NCI-H510A (cell line): ENCODE data around the gene CCER1.
"Not testable (repeated sequence)": the region's sequence is repeated elsewhere in the genome, so short reads cannot be mapped to it uniquely, and the experiment has no call there.

Experiments
- DNase-seq: peaks from one replicate; lab custom pipeline; 2025; lab: John Stamatoyannopoulos, UW

The CCER1 gene, protein sequence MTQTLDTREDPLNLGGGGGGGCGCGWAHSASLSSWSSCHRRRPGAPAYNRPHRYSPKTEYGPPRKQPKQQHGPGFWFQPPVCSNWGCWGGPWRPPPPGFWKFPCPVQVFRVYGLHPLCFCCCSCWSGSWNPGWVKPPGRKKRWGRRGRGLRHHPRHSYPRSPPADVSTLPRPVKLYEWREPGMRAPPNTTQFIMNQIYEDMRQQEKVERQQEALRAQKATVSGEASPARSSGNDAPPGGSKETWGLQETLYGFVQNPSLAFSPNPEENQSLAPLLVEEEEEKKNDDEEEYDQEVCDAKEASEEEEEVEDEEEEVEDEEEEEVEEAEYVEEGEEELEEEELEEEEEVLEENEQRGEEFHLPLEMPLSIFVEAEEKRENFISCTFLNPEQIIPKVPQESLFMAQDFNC

GRCh38 chr12:90954921-90955320 lies at the start of gene CCER1:
CCER1 (minus strand) TSS chr12:90955176; CDS start chr12:90954742, 434 bp downstream.
- DNase-seq = no peak

DNA sequence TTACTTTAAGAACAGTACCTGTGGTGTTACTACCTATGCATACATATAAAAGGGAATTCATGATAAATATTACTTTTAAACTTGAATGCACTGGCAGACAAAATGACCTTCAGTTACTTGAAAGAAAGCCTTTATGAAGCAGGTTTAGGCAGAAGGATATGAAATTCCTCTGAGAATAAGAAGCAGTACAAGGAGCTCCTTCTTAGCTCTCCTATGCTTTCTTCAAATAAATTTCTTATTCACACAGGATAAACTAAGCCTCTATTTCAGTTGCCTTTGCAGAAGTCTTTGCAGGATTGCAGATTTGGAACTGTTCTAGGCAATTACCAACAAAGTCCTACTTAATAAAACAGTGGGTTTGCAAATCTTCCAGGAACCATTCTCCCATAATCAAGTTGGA lies 48.8 kb upstream of the CCER1 start:
- DNase-seq = no peak

- DNase-seq = no peak
Measured at GRCh38 chr12:91001306-91001705, 46.3 kb upstream of the CCER1 start.

DNA sequence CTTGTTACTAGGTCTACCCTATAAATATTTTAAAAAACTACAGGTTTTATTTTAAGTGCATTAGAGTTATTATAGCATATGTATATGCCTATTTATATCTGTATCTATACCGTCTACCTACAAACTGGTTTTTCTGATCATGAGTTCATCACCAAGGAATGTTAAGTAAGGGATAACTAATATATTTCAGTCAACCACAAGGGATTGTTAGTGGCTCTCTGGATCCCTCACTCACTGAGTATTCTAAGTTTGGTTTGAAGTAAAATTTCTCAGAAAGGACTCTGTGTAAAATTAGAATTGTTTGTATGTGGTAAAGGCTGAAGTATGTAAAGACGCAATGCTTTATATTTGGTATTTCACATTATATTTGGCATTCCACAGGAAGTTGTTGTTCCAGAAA lies 45.0 kb upstream of the CCER1 start:
- no peak for DNase-seq

DNA sequence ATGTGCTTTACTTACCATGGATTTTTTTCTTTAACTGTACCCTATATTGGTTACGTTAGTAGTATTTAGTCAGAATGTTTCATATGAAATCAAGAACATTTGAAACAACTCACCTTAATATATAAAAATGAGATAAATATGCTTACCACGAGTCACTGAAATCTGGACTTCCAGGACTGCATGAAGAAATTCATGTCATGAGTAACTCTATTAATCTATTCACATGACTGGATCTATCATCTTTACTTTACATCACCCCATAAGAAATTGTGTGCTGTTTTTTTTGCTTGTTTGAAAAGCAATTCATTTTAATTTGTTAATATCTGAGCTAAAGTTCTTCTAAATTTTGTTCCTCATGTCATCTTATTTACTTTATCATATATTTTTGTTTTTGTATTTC lies 44.6 kb upstream of the CCER1 start:
- DNase-seq = no peak

- DNase-seq = no peak
Measured at GRCh38 chr12:90995010-90995409, 40.0 kb upstream of the CCER1 start.

DNA sequence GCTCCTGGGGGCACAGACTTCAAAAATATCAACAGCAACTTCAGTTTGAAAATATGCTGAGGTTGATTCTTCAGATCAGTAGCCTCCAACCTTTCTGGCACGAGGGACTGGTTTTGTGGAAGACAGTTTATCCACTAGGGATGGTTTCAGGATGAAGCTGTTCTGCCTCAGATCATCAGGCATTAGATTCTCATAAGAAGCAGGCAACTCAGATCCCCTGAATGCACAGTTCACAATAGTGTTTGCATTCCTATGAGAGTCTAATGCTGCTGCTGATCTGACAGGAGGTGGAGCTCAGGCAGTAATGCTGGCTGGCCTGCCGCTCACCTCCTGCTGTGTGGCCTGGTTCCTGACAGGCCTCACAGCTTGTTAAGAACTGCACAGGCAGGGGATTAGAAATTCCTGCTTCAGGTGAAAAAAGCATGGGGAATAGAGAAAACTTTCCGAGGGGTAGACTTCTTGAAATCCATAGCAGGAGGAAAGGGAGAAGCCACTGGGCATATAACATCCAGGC lies 37.0 kb upstream of the CCER1 start:
- no peak for DNase-seq

DNA sequence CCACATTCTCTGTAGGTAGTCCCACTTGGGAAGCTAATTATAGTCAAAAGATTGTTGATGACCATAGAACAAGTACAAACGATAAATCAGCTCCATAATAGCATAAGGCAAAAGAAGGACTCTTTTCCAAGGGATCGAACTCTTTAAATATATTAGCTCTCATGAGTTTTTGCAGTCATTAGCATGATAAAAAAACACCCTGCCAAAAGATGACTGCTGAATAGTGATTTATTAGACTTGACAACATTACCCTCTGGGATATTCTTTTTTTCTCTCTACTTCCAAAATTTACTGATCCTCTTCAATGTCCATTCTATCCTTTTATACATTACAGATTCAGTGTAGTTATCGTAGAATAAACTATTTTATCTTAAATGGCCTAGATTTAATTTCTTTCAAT lies 35.6 kb upstream of the CCER1 start:
- DNase-seq = no peak

DNA sequence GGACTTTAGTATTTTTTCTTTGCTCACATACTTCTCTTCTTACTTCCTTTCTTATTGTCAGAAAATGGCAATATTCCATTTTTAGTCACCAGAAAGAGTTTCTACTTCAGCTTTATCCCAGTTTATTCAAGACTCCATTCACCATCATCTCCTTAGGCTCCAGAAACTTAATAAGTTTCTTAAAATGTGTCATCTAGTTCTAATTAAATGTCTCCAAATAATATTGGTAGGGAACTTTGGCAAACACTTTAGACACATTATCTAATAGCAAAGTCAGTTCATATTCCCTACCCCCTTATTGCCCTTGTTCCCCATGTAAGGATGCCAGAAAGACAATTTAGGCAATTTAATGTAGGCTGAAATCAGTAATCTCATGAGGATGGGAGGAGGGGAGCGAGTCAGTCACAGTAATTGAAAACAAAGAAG lies 34.7 kb upstream of the CCER1 start:
- DNase-seq = no peak

- no peak for DNase-seq
Measured at GRCh38 chr12:90987520-90987919, 32.5 kb upstream of the CCER1 start.

DNA sequence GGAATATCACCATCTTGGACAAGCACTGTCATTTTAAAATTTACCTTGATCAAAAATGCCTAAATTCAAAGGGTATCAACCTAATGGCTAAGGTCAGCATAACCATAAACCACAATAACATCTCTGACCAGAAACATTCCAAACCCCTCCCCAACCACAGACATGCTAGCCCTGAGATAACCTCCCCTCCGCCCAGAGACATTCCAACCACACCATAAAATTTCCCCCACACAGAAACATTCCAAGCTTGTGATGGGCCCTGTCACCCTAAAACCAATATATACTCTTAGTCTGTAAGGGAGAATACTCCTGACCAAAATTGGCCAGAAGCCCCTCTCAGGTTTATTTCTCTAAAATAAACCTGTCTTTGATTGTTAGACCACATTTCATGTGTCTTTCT lies 32.1 kb upstream of the CCER1 start:
- DNase-seq = no peak

- DNase-seq = not testable (repeated sequence)
Measured at GRCh38 chr12:90985331-90985730, 30.4 kb upstream of the CCER1 start.

GRCh38 chr12:90984114-90984513 lies 29.1 kb upstream of the CCER1 start:
- no peak for DNase-seq

DNA sequence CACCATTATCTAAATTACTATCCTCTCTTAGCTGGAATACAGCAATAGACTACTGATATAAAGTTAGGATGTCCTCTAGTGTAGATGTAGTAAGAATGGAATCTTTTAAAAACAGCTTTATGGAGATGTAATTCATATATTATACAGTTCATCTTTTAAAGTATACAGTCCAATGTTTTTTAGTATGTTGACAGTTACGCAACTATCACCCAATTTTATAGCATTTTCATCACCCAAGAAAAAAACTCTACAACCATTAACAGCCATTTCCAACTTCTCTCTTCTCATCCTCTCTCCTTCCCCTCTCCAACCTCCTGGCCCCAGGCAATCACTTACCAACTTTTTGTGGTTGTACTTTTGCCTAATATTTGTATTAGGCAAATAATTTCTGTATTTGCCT lies 27.2 kb upstream of the CCER1 start:
- DNase-seq = no peak

- DNase-seq = no peak
Measured at GRCh38 chr12:90979951-90980350, 25.0 kb upstream of the CCER1 start.

DNA sequence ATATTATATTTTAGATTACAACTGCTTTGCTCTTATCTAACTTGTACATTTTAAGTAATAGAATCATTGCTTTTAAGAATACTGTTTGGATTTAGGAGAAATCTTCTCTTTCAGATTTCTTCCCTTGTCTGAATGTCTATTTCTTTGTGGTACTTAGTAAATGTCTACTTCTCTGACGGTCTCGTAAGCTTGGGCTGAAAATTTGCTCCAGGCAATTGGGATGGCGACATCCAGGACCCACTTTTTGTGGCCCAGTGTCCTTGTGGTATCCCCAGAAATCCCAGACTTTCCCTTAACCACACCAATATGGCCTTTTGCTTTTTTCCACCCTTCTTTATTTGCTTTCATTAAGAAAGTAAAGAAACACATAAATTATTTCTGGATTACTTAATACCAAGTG lies 24.0 kb upstream of the CCER1 start:
- DNase-seq = no peak

DNA sequence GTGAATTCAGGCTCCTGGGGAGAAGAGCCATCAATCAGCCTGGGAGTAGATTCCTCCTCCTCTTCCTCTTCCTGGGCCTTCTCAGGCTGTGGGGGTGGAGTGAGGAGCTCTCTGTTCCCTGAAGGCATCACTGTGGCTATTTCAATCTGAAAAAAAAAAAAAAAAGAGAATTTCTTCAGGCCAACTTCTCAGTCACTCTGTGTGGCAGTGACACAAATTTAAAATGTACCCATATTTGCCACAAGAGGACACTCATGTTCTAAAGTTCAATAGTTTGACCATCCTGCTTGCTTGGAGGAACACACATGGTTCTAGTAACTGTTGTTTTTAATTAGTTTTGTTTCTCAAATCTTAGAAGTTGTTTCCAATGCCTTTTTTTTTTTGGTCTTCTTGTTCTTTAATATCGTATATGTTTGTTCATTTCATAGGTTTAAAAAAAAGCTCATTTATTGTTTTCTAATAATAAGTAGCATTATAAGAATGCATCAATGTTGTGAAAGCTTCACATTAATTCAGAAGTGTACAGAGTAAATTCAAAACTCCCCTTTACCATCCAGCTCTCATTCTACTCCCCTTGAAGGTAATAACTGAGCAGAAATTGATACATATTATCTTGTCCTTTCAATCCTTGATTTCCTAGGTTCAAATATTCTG lies 23.3 kb upstream of the CCER1 start:
- DNase-seq = no peak

DNA sequence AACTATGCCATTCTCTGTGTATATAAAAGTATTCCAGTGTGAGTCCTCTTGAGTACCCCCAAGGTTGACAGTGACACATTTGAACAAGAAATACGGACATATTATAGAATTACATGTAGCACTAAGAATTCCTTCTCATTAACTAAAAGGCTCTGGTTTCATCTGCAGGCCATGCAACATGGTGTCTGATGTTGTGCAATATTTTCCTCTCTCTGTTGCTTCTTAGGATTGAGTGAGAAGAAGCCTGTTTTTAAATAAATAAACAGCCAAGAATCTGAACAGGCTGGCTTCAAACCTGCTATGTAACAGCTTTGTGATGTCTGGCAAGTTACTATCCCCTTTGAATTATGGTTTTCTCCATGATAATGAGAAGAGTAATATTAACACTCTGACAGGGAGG lies 22.2 kb upstream of the CCER1 start:
- DNase-seq = no peak

GRCh38 chr12:90974286-90974685 lies 19.3 kb upstream of the CCER1 start:
- no peak for DNase-seq

DNA sequence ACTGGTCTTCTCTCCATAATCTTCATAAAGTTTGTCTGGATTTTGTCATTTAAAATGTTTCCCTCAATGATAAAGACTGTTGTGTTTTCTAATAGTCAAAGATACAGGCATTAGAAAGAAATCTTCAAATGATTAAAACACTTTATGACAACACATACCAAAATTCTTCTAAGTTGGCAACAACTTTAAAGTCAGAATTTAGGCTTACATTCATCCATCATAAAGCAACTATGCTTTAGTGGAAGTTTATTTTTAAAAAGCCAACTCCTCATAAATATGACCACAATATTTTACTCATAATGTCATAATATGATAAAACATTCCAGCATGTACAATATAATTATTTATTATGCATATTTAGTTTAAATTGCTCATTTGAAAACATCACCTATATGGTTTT lies 17.2 kb upstream of the CCER1 start:
- DNase-seq = no peak

GRCh38 chr12:90970911-90971310 lies 15.9 kb upstream of the CCER1 start:
- DNase-seq = no peak

DNA sequence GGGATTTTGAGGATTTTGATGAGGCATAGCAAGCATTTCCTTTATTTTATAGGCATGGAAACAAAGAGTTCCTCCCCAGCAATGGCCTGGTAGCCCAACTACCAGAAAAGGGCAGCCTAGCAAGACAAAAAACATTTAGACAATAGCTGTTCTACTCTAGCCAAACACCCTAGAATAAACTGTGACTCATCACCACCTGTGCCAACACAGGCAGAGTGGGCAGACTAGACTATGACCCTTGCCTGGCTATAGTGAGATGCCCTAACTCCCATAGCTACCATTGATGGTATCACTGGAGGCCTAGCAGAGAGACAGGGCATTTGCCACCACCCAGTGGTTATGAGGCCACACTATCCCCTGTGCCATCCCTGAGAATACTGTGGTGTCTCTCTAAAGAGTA lies 15.5 kb upstream of the CCER1 start:
- no peak for DNase-seq

DNA sequence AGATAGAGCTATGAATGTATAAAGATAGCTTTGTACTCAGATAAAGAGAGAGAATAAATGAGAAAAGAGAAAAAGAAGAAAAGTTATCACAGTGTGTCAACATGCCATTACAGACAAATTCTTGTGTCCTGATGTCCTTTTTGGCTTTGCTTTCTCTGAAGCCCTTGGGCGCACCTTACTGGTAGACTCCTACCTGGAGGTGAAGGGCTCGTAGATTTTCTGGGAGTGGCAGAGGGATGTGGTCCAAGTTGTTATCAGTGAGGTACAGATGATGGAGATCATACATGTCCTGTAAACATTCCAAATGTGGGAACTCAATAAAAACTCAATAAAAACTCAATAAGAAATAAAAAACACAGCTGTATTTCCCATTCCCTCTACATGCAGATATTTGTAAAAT lies 14.9 kb upstream of the CCER1 start:
- DNase-seq = no peak

- no peak for DNase-seq
Measured at GRCh38 chr12:90969346-90969745, 14.4 kb upstream of the CCER1 start.
